Stomach (tissue), 4 donors: Measurements from ENCODE around the gene SRCIN1.

Experiments used
- POLR2A ChIP-seq, 4 donors: fragments of 450-650 bp; IDR thresholded peaks; one replicate each; pipeline ENCODE4 v1.6.1; 2016; ENCODE audit warnings: antibody characterized with exemption in 4 of 4, control low read depth in 2 of 4, mild to moderate bottlenecking in 1 of 4, moderate library complexity in 1 of 4
- TF ChIP-seq, protein P1 (sequence below), 7 experiments: fragments of 450-650 bp in 4 of 7; fragments of 200-600 bp in 3 of 7; sonication (generic) in 3 of 7; IDR thresholded peaks; one replicate each; pipeline ENCODE4 v1.5.1; 2016 to 2019; ENCODE audit warnings: antibody characterized with exemption in 7 of 7, control low read depth in 2 of 7, mild to moderate bottlenecking in 1 of 7

DNA sequence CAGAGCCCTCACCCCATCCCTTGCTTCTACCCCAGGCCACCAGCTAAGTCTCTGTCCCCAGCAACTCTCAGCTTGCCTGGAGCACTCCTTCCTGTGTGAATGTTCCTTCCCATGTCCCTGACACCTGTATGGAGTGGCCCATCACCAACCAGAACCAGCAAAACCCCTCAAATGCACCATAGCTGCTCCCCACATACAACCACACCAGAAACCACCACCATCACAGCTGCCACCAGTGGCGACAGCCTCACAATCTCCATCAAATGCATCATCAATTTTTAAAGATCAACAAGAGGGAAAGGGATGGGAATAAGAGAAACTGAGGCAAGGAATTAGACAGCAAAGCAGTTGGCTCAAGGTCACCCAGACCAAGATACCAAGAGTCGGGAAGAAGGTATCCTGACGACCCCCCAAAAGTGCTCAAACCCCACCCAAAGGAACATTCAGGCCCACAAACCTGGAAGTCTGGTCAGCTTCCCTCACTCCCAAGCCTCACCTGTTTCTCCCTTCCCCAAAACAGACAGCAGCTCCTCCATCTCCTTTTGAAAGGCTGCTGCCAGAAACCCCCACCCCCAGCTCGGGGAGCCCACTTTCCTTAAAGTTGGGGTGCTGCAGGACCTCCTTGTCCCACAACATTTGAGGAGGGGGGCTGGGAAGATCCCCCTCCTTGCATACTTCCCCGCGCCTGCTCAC lies 1.8 kb downstream of the SRCIN1 start:
- TF ChIP-seq, protein P1, sequence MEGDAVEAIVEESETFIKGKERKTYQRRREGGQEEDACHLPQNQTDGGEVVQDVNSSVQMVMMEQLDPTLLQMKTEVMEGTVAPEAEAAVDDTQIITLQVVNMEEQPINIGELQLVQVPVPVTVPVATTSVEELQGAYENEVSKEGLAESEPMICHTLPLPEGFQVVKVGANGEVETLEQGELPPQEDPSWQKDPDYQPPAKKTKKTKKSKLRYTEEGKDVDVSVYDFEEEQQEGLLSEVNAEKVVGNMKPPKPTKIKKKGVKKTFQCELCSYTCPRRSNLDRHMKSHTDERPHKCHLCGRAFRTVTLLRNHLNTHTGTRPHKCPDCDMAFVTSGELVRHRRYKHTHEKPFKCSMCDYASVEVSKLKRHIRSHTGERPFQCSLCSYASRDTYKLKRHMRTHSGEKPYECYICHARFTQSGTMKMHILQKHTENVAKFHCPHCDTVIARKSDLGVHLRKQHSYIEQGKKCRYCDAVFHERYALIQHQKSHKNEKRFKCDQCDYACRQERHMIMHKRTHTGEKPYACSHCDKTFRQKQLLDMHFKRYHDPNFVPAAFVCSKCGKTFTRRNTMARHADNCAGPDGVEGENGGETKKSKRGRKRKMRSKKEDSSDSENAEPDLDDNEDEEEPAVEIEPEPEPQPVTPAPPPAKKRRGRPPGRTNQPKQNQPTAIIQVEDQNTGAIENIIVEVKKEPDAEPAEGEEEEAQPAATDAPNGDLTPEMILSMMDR (IDR thresholded peaks at IDR 0.05): no peak
- TF ChIP-seq POLR2A (IDR thresholded peaks at IDR 0.05): no peak
